Hematopoietic multipotent progenitor cell (in vitro differentiated cells): ENCODE results near the gene ECT2L. TPM values are rescaled to one million over a fixed set of nuclear protein-coding genes. Genes with fewer than 3 reads are reported as not detected.

Experiments
- DNase-seq, 3 donors: peaks; one replicate each; pipeline ENCODE4 v3.0.0-alpha.2; 2011 to 2015; ENCODE audit warnings: low read depth in 2 of 3, low spot score in 2 of 3
- total RNA-seq: library from RNA; depleted of rRNA; stranded (reverse); fragments of >200 nt; gene quantifications from one replicate; pipeline ENCODE4 v1.2.3, GENCODE V29; 2012

The ECT2L gene
- total RNA-seq, 1 donor, result not detected

- peak in 2 of 3 donors; percentile 10 to 14 for DNase-seq
Observed at GRCh38 chr6:138857775-138858174, 61.9 kb downstream of the ECT2L start.

GRCh38 chr6:138862456-138862855, 66.6 kb downstream of the ECT2L start:
- no peak for DNase-seq

GRCh38 chr6:138863321-138863720, 67.4 kb downstream of the ECT2L start:
- DNase-seq, result no peak

GRCh38 chr6:138864343-138864890, 68.5 kb downstream of the ECT2L start:
- no peak for DNase-seq

DNA sequence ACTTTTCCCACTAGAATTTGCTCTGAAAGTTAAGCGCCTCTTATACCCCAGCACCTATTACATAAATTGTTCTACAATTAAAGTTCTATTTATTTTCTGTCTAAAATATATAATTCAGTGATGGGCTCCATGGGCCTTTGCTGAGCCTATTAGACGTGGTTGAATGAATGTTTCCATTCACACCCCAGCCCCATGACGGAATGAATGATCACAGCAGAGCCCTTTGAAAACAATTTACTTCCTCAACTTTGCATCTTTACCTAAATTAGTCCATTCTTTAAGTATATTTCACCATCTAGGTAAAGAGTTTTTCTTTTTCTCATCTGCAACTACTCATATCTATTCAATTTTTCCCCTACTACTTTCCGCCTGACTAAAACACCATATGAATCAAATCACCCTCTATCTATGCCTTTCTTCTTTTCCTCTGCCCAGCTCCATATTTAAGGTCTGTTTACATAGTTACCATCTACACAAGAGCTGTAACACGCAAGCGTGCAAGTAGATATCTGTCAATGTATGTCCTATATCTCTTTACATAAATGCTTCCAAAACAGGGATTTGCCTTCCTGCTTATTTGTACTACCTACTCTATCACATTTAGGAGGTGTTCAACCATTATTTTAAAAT, 69.7 kb downstream of the ECT2L start:
- no peak for DNase-seq

DNA sequence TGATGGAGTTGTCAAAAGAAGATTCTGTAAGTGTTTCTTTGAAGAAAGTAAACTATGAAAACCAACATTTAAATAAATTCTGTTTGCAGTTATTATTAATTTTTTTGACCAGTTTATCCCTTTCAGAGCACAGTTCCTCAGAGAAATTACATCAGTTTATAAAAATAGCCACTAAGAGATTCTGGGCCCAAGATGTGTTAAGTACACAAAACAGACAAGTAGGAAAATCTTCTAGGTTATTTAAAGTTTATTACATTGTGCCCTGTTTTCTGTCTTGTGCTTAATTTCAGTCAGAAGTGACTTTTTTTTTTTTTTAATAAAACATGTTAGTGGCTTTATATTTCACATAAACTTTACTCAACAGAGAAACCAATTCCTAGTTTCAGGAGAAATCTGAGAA, 72.3 kb downstream of the ECT2L start:
- DNase-seq, result no peak

DNA sequence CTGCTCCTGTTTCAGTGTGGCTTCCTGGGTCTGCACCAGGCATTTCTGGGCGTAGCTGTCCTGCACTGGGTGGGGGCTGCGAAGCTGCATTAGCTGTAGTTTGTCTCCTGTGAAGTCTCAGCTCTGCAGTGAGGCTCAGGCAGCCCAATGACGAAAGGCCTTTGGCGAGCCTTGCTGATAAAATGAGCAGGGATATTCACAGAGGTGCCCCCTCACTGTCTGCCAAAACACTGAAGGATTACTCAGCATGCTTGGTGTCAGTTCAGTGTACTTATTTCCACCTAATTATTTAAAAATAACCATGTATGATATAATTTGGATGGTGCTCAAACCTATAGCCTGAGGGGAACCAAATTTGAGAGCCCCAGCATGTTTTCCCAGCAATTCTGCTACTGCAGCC, 73.5 kb downstream of the ECT2L start:
- no peak for DNase-seq

DNA sequence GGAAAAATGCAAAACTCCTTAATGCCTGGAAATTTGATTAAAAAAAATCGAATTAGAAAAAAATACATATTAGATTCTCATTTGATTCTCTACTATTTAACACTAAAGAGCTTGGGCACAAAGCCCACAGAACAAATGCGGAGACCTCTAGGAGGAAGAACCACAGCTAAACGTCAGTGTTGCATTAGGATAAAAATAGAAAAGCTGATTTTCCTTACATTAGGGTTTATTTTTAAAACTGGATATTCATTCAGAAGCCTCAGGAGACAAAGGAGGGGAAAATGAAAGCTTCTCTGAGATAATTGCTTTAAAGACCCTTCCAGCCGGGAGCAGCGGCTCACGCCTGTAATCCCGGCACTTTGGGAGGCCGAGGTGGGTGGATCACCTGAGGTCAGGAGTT, 77.3 kb downstream of the ECT2L start:
- no peak for DNase-seq

- DNase-seq, result no peak
Observed at GRCh38 chr6:138882369-138883017, 86.6 kb downstream of the ECT2L start.

- DNase-seq, result no peak
Observed at GRCh38 chr6:138885156-138885819, 89.4 kb downstream of the ECT2L start.

GRCh38 chr6:138891255-138891986, 95.5 kb downstream of the ECT2L start:
- DNase-seq, result no peak

DNA sequence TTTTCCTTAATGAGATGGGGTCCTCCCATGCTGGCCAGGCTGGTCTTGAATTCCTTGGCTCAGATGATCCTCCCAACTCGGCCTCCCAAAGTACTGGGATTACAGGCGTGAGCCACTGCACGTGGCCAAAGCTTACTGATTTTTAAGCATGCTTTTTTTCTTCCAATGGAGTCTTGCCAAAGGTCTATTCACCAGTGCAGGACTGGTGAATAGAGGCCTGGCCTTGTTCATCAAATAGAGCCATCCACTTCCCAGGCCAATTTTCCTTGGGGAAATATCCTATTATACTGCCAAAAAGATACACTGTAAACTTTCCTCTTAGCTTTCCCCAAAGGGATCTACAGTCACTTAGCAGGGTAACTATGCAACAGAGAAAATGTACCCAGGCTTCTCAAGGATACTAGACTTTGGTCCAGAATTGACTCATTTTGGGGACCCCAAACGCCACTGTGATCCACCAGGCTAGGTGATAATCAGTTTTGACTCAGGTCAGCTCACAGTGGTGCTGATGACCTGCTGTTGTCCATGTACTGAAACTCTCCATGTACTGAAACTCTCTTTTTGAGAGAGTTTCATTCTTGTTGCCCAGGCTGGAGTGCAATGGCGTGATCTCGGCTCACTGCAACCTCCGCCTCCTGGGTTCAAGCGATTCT, 100.3 kb downstream of the ECT2L start:
- no peak for DNase-seq

DNA sequence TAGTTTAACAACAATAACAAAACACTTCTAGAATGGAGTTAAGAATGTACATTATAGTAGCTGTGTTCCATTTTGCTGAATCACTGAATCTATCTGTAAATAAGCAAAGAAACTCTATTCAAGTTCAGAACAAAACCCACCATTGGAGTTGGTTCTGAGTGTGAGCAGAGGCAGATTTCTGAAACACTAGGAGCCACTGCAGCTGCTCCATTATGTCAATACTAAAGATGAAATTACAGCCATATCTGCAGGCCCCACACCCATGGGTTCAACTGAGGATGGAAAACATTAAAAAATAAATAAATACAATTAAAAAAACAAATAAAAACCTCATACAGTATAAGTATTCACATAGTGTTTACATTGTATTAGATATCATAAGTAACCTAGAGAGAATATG, 101.1 kb downstream of the ECT2L start:
- DNase-seq, result no peak

GRCh38 chr6:138907167-138907566, 111.3 kb downstream of the ECT2L start:
- no peak for DNase-seq

DNA sequence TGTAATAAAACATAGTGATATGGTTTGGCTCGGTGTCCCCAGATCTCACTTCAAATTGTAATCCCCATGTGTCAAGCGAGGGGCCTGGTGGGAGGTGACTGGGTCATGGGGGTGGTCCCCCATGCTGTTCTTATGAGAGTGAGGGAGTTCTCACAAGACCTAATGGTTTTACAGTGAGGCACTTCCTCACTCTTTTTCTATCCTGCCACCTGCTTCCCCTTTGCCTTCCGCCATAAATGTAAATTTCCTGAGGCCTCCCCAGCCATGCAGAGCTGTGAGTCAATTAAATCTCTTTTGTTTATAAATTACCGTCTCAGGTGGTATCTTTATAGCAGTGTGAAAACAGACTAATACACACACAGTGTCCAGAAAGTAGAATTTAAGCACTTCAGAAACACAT, 113.6 kb downstream of the ECT2L start:
- peak in 1 of 3 donors; percentile 28 for DNase-seq

DNA sequence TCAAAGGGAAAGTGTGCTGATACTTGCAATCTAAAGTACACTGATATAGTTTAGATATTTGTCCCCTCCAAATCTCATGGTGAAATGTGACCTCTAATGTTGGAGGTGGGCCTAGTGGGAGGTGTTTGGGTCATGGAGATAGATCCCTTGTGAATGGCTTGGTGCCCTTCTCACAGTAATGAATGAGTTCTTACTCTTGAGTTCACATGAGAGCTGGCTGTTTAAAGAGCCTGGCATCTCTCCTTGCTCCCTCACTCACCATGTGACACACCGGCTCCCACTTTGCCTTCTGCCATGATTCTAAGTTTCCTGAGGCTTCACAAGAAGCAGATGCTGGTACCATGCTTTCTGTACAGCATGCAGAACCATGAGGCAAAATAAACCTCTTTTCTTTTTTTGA, 114.1 kb downstream of the ECT2L start:
- no peak for DNase-seq

- no peak for DNase-seq
Observed at GRCh38 chr6:138912308-138912707, 116.4 kb downstream of the ECT2L start.

GRCh38 chr6:138914701-138915100, 118.8 kb downstream of the ECT2L start:
- DNase-seq, result no peak

- DNase-seq, result no peak
Observed at GRCh38 chr6:138920906-138921305, 125.0 kb downstream of the ECT2L start.

GRCh38 chr6:138923561-138923960, 127.7 kb downstream of the ECT2L start:
- no peak for DNase-seq

GRCh38 chr6:138925806-138926205, 129.9 kb downstream of the ECT2L start:
- no peak for DNase-seq
